Natural killer cell (primary cell): ENCODE measurements around the gene BRSK1. TPM values are rescaled to one million over a fixed set of nuclear protein-coding genes. Genes with fewer than 3 reads are reported as not detected.
A peak's percentile ranks its signal among the peaks of the same experiment; 100 is the strongest.

Experiments
- ATAC-seq, 3 donors: fragments of 150-1000 bp in 2 of 3; fragments of 200-7000 bp in 1 of 3; cut with Tn5 transposase; 1 replicate in 1 of 3; 2 replicates in 2 of 3; pipeline ENCODE4 v1.10.0; 2021; ENCODE audit warnings: mild to moderate bottlenecking in 2 of 3, moderate library complexity in 2 of 3
- DNase-seq, 2 donors: peaks; one replicate each; pipeline versions ENCODE4 v3.0.0 to v3.0.0-alpha.2; 2013 to 2021; ENCODE audit warnings: mixed read lengths in 1 of 2
- H3K27ac ChIP-seq: one replicate; pipeline ENCODE4 v1.5.1; 2013; ENCODE audit warnings: mild to moderate bottlenecking, low read length
- H3K27me3 ChIP-seq: one replicate; pipeline ENCODE4 v1.6.1; 2013; ENCODE audit warnings: low read length; ENCODE audit not compliant: control insufficient read depth, insufficient read depth
- H3K36me3 ChIP-seq: one replicate; pipeline ENCODE4 v1.6.1; 2013; ENCODE audit warnings: low read length; ENCODE audit not compliant: control insufficient read depth, insufficient read depth
- H3K4me1 ChIP-seq: one replicate; pipeline ENCODE4 v1.6.1; 2013; ENCODE audit warnings: low read length; ENCODE audit not compliant: control insufficient read depth, insufficient read depth
- H3K4me3 ChIP-seq: one replicate; pipeline ENCODE4 v1.5.1; 2013; ENCODE audit warnings: low read length
- H3K9me3 ChIP-seq: one replicate; pipeline ENCODE4 v1.6.1; 2013; ENCODE audit warnings: low read length; ENCODE audit not compliant: control insufficient read depth, insufficient read depth
- H3K27ac Mint-ChIP-seq, 2 donors: one replicate each; pipeline ENCODE4 v1.8.0; 2022; ENCODE audit warnings: mild to moderate bottlenecking in 2 of 2, mixed read lengths in 2 of 2, moderate library complexity in 1 of 2
- H3K27me3 Mint-ChIP-seq, 2 donors: one replicate each; pipeline ENCODE4 v1.8.0; 2022; ENCODE audit warnings: low read depth in 2 of 2, mixed read lengths in 2 of 2
- H3K36me3 Mint-ChIP-seq: one replicate; pipeline ENCODE4 v1.8.0; 2022; ENCODE audit warnings: mixed read lengths
- H3K4me1 Mint-ChIP-seq, 2 donors: one replicate each; pipeline ENCODE4 v1.8.0; 2022; ENCODE audit warnings: mixed read lengths in 2 of 2
- H3K4me3 Mint-ChIP-seq: one replicate; pipeline ENCODE4 v1.8.0; 2022; ENCODE audit warnings: mild to moderate bottlenecking, moderate library complexity, mixed read lengths
- H3K9me3 Mint-ChIP-seq, 2 donors: one replicate each; pipeline ENCODE4 v1.8.0; 2022; ENCODE audit warnings: mixed read lengths in 2 of 2
- WGBS: methylation state at CpG from one replicate; pipeline ENCODE4 v1.1.7; 2013; ENCODE audit warnings: missing lambda C conversion rate; ENCODE audit not compliant: insufficient coverage; 5-methylcytosine and 5-hydroxymethylcytosine counted together
- intact Hi-C: fragments of 100-400 bp; cut with micrococcal nuclease; formaldehyde crosslinking; loops from one replicate; pipeline ENCODE4 v1.14.2; 2022
- total RNA-seq, 4 donors: library from RNA; stranded (reverse); fragments of 120-200 nt in 1 of 4; gene quantifications; one replicate each; pipeline versions ENCODE4 v1.2.3 to v1.2.4, GENCODE V29; 2013 to 2022
- TF ChIP-seq, protein P1 (sequence below): fragments of 200-600 bp; IDR thresholded peaks from one replicate; pipeline ENCODE4 v1.8.0; 2022; ENCODE audit warnings: antibody characterized with exemption

The BRSK1 gene
- total RNA-seq, 3 donors from 2014 or later (not counting 1 experiment from before 2014, with no cell fraction given): 6.0 to 9.8 (median 6.5) TPM

DNA sequence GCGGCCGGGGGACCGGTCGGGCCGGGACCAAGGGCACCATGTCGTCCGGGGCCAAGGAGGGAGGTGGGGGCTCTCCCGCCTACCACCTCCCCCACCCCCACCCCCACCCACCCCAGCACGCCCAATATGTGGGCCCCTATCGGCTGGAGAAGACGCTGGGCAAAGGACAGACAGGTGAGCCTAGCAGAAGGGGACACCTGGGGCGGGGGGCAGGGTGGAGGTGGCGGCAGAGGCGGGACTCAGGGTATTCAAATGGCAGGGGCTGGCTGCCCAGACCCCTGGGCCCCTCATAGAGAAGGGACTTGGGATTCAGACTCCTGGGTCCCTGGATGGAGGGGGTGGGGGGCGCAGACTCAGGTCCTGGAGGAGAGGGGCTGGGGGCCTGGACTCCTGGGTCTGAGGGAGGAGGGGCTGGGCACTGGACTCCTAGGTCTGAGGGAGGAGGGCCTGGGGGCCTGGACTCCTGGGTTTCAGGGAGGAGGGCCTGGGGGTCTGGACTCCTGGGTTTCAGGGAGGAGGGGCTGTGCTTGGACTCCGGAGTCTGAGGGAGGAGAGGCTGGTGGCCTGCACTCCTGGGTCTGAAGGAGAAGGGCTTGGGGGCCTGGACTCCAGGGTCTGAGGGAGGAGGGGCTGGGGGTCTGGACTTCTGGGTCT is 735 bp downstream of the BRSK1 start:
- Histone ChIP-seq H3K4me1 (peaks cover 17% of the 10 kb centered on the region), H3K4me3 (no peak overlapping the region), H3K27ac (no peak overlapping the region), H3K27me3 (no peaks in the 10 kb centered on the region), H3K36me3 (no peaks in the 10 kb centered on the region), H3K9me3 (no peaks in the 10 kb centered on the region)
- WGBS: 79% methylated on average over 7 of the region's 16 CpGs
- Mint-ChIP-seq H3K9me3 (no peaks in the 10 kb centered on the region), H3K27ac (peak overlapping the region in 1 of 2 donors; percentile 71), H3K4me1 (peaks cover 25 to 28% of the 10 kb centered on the region in 2 donors), H3K4me3 (peak overlapping the region; percentile 35), H3K36me3 (no peaks in the 10 kb centered on the region), H3K27me3 (peaks cover 0 to 7% of the 10 kb centered on the region in 2 donors)
- TF ChIP-seq, protein P1, sequence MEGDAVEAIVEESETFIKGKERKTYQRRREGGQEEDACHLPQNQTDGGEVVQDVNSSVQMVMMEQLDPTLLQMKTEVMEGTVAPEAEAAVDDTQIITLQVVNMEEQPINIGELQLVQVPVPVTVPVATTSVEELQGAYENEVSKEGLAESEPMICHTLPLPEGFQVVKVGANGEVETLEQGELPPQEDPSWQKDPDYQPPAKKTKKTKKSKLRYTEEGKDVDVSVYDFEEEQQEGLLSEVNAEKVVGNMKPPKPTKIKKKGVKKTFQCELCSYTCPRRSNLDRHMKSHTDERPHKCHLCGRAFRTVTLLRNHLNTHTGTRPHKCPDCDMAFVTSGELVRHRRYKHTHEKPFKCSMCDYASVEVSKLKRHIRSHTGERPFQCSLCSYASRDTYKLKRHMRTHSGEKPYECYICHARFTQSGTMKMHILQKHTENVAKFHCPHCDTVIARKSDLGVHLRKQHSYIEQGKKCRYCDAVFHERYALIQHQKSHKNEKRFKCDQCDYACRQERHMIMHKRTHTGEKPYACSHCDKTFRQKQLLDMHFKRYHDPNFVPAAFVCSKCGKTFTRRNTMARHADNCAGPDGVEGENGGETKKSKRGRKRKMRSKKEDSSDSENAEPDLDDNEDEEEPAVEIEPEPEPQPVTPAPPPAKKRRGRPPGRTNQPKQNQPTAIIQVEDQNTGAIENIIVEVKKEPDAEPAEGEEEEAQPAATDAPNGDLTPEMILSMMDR: no peak
- intact Hi-C loops: no loop called here
- no peak for DNase-seq
- no peak for ATAC-seq

DNA sequence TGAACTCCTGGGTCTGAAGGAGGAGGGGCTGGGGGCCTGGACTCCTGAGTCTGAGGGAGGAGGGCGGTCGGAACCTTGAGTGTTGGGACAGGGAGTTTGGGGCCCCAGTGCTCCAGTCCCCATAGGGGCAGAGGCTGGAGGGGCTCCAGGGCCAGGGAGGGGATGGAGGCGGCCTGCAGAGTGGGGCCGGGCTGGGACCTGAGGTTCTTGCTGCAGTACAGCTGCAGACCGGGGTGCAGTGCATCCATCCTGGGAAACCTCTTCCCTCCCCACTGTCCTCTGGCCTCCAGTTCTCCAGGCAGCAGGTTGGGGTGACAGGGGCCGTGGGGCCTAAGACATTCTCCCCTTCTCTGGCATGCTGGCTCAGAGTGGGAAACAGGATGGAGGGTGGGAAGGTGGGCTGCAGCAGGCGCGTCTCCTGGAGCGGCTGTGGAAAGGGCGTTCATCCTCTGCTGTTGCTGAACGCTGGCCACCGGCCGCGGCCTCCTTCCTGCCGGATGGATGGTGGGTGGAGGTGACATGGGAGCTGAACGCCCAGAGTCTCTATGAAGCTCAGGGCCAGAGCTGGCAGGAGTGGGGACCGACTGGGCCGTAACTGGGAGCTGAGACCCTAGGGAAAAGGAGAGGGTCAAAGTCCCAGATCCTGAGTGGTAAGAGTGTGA is 1.6 kb downstream of the BRSK1 start:
- peak overlapping the region; percentile 35 for H3K4me3 Mint-ChIP-seq
- H3K4me1 Mint-ChIP-seq: peaks cover 17 to 21% of the 10 kb centered on the region in 2 donors
- no peaks in the 10 kb centered on the region for H3K9me3 Mint-ChIP-seq
- TF ChIP-seq, protein P1: no peak
- H3K36me3 Mint-ChIP-seq: no peaks in the 10 kb centered on the region
- no peak for DNase-seq
- H3K4me1 ChIP-seq: peaks cover 12% of the 10 kb centered on the region
- H3K4me3 ChIP-seq: no peak overlapping the region
- no peaks in the 10 kb centered on the region for H3K36me3 ChIP-seq
- peak overlapping the region in 1 of 2 donors; percentile 71 for H3K27ac Mint-ChIP-seq
- no peak overlapping the region for H3K27ac ChIP-seq
- 84% methylated on average over 18 of the region's 18 CpGs for WGBS
- H3K9me3 ChIP-seq: no peaks in the 10 kb centered on the region
- intact Hi-C loops: no loop called here
- ATAC-seq: no peak
- H3K27me3 ChIP-seq: no peaks in the 10 kb centered on the region
- H3K27me3 Mint-ChIP-seq: peaks cover 0 to 7% of the 10 kb centered on the region in 2 donors

DNA sequence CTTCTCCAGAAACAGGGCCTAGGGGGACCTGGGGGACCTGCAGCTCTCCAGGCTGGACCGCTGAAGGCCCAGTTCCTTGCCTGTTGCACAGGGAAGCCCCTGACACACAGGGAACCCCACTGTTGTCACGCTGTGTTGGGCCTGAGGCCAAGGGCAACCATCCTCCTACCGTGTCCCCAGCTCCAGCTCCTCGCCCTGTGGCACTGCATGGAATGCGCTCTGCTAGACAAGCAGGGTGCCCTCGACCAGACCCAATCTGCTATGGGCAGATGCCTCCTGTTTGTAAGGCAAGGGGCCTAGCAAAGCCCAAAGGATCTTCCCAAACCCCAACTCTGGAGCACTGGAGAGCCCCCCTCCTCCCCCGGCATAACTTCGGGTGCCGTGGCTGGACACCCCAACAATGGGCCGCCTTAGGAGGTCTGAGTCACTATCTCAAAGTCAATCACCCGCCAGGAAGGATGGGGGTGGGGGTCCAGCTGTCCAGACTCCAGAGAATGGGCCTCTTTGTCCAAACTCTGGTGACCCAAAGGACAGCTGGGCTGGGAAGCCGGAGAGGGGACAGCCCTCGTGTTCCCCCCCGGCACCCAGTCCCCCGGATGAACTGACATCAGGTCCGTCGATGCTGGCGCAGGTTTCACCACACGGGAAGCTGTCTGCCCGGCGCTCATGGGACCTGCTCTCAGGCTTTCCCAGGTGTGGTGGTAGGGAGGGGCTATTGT is 3.7 kb downstream of the BRSK1 start:
- H3K9me3 Mint-ChIP-seq: no peaks in the 10 kb centered on the region
- H3K36me3 Mint-ChIP-seq: no peaks in the 10 kb centered on the region
- ATAC-seq: no peak
- 94% methylated on average over 21 of the region's 21 CpGs for WGBS
- DNase-seq: no peak
- no peaks in the 10 kb centered on the region for H3K36me3 ChIP-seq
- TF ChIP-seq, protein P1: no peak
- no peak overlapping the region for H3K27ac ChIP-seq
- H3K4me3 ChIP-seq: no peak overlapping the region
- no peaks in the 10 kb centered on the region for H3K27me3 ChIP-seq
- H3K4me3 Mint-ChIP-seq: no peak overlapping the region
- no peak overlapping the region for H3K27ac Mint-ChIP-seq
- peaks cover 0 to 7% of the 10 kb centered on the region in 2 donors for H3K27me3 Mint-ChIP-seq
- peaks cover 10% of the 10 kb centered on the region for H3K4me1 ChIP-seq
- intact Hi-C loops: no loop called here
- no peaks in the 10 kb centered on the region for H3K9me3 ChIP-seq
- peaks cover 13 to 16% of the 10 kb centered on the region in 2 donors for H3K4me1 Mint-ChIP-seq
